Immature natural killer cell (primary cell): Measurements from ENCODE around the gene TUBGCP3. TPM values are rescaled to one million over a fixed set of nuclear protein-coding genes. Genes with fewer than 3 reads are reported as not detected.
"Not testable (repeated sequence)": the region's sequence is repeated elsewhere in the genome, so short reads cannot be mapped to it uniquely, and the experiment has no call there.

Source experiments
- DNase-seq, 3 donors: peaks; one replicate each; pipeline ENCODE4 v3.0.0; 2022; ENCODE audit warnings: mixed read lengths in 1 of 3
- H3K27ac Mint-ChIP-seq, 6 donors: one replicate each; pipeline ENCODE4 v1.8.0; 2020; ENCODE audit warnings: mixed read lengths in 6 of 6, mild to moderate bottlenecking in 5 of 6, inconsistent platforms in 4 of 6, moderate library complexity in 3 of 6
- H3K27me3 Mint-ChIP-seq, 3 donors: one replicate each; pipeline ENCODE4 v1.8.0; 2020 to 2021; ENCODE audit warnings: low read depth in 3 of 3, mild to moderate bottlenecking in 3 of 3, mixed read lengths in 3 of 3, moderate library complexity in 3 of 3, inconsistent platforms in 1 of 3
- H3K36me3 Mint-ChIP-seq, 3 donors: one replicate each; pipeline ENCODE4 v1.8.0; 2020; ENCODE audit warnings: mixed read lengths in 3 of 3, inconsistent platforms in 2 of 3, mild to moderate bottlenecking in 2 of 3
- H3K4me1 Mint-ChIP-seq, 2 donors: one replicate each; pipeline ENCODE4 v1.8.0; 2020; ENCODE audit warnings: inconsistent platforms in 2 of 2, mild to moderate bottlenecking in 2 of 2, mixed read lengths in 2 of 2, moderate library complexity in 1 of 2
- H3K4me3 Mint-ChIP-seq, 5 donors: one replicate each; pipeline ENCODE4 v1.8.0; 2020; ENCODE audit warnings: mild to moderate bottlenecking in 5 of 5, mixed read lengths in 5 of 5, inconsistent platforms in 3 of 5, moderate library complexity in 3 of 5
- H3K9me3 Mint-ChIP-seq, 6 donors: one replicate each; pipeline ENCODE4 v1.8.0; 2020; ENCODE audit warnings: mild to moderate bottlenecking in 6 of 6, mixed read lengths in 6 of 6, inconsistent platforms in 4 of 6, moderate library complexity in 3 of 6
- polyA plus RNA-seq, 3 donors: library from polyadenylated mRNA; unstranded; fragments of 300-500 nt; fragmentation: Illumina TruSeq; gene quantifications; one replicate each; pipeline ENCODE4 v1.2.3, GENCODE V29; 2021

The TUBGCP3 gene, protein sequence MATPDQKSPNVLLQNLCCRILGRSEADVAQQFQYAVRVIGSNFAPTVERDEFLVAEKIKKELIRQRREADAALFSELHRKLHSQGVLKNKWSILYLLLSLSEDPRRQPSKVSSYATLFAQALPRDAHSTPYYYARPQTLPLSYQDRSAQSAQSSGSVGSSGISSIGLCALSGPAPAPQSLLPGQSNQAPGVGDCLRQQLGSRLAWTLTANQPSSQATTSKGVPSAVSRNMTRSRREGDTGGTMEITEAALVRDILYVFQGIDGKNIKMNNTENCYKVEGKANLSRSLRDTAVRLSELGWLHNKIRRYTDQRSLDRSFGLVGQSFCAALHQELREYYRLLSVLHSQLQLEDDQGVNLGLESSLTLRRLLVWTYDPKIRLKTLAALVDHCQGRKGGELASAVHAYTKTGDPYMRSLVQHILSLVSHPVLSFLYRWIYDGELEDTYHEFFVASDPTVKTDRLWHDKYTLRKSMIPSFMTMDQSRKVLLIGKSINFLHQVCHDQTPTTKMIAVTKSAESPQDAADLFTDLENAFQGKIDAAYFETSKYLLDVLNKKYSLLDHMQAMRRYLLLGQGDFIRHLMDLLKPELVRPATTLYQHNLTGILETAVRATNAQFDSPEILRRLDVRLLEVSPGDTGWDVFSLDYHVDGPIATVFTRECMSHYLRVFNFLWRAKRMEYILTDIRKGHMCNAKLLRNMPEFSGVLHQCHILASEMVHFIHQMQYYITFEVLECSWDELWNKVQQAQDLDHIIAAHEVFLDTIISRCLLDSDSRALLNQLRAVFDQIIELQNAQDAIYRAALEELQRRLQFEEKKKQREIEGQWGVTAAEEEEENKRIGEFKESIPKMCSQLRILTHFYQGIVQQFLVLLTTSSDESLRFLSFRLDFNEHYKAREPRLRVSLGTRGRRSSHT
- 10 to 100 TPM; 12.3 to 20.5 (median 18.3) TPM for polyA plus RNA-seq

DNA sequence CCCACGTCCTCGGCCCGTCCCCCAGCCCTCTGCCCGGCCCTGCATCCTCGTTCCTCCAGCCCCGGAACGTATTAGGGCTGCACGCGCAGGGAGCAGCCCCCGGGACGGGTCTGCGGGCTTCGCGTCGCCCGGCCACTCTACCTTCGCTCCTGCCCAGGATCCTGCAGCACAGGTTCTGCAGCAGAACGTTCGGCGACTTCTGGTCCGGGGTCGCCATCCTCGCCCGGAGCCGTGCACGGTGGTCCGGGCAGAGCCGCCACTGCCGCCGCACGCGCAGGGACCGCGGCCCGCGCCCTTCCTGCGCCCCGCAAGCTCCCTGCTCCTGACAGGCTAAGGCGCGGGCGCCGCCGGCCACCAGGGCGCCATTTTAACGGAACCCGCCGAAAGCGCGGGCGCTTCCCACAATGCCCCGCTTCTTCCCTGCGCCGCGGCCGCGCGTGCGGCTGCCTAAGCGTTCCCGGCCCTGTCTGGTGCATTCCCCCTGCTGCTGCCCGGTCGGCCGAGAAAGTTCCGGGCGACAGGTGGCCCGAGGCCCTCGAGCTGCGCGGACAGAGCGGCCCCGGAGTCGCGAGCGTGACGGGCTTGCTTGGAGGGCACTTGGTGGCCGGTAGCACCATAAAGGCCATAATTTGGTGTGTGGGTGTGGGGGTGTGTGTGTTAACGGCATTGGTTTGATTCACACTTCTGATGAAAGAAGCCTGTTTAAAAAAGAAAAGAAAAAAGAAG lies at the start of gene TUBGCP3:
TUBGCP3 (minus strand) TSS at position 390 of the 726 bp plus-strand sequence; CDS start at position 217, 173 bp downstream.
- Mint-ChIP-seq H3K4me3 (peak within 1 kb of the TSS; percentile 92 to 95 (median 94)), H3K27ac (peak within 1 kb of the TSS; percentile 70 to 94 (median 92)), H3K36me3 (no peaks in the 10 kb centered on the region), H3K4me1 (peaks cover 29 to 47% of the 10 kb centered on the region in 2 donors), H3K27me3 (peaks cover 0 to 12% (median 5%) of the 10 kb centered on the region in 3 donors), H3K9me3 (no peaks in the 10 kb centered on the region)
- peak; percentile 77 to 79 (median 77) for DNase-seq

DNA sequence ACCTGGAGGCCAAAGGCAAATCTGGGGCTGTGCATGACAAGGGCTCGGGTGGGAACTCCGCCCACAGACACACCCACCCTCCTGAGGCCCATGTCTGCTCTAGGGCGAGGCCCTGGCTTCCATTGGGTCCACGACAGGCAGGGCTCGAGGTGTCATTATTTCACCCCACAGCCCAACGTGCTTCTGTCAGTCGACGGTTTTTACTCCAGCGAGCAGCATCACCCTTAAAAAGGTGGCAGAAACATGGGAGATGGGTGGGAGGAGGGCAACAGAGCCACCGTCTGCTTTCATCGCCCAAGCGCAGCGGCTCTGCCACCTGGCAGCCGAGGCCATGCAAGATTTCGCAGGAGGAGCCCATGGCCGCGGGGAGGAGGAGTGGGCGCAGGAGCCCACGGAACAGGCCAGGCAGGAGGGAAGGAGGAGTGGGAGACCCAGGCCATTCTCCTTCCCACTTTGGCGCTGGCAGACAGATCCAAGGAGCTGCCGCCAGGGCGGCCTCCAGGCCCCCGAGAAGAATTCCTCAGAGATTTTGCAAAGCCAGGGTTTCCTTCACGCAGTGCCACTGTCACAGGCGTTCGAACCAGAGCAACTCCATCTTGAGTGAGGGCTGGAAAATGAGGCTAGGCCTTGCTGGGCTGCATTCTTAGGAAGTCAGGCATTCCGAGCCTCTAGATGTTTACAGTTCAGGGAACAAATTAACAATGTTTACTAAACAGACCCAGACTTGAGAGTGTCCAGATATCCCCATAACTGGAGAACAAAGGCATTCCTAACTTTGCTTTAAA lies 49.3 kb upstream of the TUBGCP3 start:
- no peaks in the 10 kb centered on the region for H3K9me3 Mint-ChIP-seq
- peaks cover 0 to 6% of the 10 kb centered on the region in 2 donors for H3K4me1 Mint-ChIP-seq
- H3K36me3 Mint-ChIP-seq: no peaks in the 10 kb centered on the region
- H3K27ac Mint-ChIP-seq: no peak overlapping the region
- H3K27me3 Mint-ChIP-seq: peaks cover 5 to 14% (median 7%) of the 10 kb centered on the region in 3 donors
- DNase-seq: no peak
- no peak overlapping the region for H3K4me3 Mint-ChIP-seq

DNA sequence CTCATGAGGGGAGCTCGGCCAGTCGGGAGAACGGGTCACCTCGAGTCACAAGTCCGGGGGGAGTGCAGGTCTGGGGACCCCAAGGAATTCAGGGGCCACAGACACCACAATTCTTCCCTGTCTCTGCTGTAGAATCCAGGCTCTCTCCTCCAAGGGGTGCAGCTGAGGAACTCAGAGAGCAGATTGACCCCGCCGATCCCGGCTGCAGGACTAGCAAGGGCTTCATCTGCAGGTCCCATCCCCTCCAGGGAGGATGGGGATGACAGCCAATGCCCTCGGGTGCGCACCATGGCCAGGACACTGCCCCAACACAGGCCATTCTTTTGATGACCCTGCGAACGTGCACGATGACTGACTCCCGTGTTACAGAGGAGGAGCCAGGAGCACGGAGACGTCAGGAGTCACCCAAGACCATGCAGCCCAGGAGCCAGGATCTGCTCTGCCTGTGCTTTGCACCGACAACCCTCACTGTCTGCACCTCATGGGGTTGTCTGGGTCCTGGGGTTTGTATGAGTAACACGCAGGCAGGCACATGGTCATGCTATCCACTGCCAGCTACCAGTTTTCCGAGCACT lies 48.5 kb upstream of the TUBGCP3 start:
- Mint-ChIP-seq H3K4me1 (peaks cover 0 to 6% of the 10 kb centered on the region in 2 donors), H3K27ac (no peak overlapping the region), H3K36me3 (no peaks in the 10 kb centered on the region), H3K27me3 (peaks cover 5 to 14% (median 7%) of the 10 kb centered on the region in 3 donors), H3K9me3 (no peaks in the 10 kb centered on the region), H3K4me3 (no peak overlapping the region)
- no peak for DNase-seq

- no peak overlapping the region for H3K4me3 Mint-ChIP-seq
These were observed 47.4 kb upstream of the TUBGCP3 start for GRCh38 chr13:112635323-112635722.

GRCh38 chr13:112634102-112634501 lies 46.1 kb upstream of the TUBGCP3 start:
- no peak overlapping the region for H3K27ac Mint-ChIP-seq
- no peaks in the 10 kb centered on the region for H3K9me3 Mint-ChIP-seq
- no peak for DNase-seq
- no peaks in the 10 kb centered on the region for H3K36me3 Mint-ChIP-seq
- peaks cover 0 to 12% (median 5%) of the 10 kb centered on the region in 3 donors for H3K27me3 Mint-ChIP-seq
- no peak overlapping the region for H3K4me3 Mint-ChIP-seq
- H3K4me1 Mint-ChIP-seq: no peaks in the 10 kb centered on the region

More at GRCh38 chr13:112635323-112635722, 47.4 kb upstream of the TUBGCP3 start:
- H3K36me3 Mint-ChIP-seq: no peaks in the 10 kb centered on the region
- peaks cover 5 to 14% (median 7%) of the 10 kb centered on the region in 3 donors for H3K27me3 Mint-ChIP-seq
- H3K27ac Mint-ChIP-seq: no peak overlapping the region
- peaks cover 0 to 4% of the 10 kb centered on the region in 2 donors for H3K4me1 Mint-ChIP-seq
- no peak for DNase-seq
- no peaks in the 10 kb centered on the region for H3K9me3 Mint-ChIP-seq

- H3K9me3 Mint-ChIP-seq, H3K4me3 Mint-ChIP-seq, H3K27ac Mint-ChIP-seq, H3K36me3 Mint-ChIP-seq, H3K27me3 Mint-ChIP-seq, DNase-seq, H3K4me1 Mint-ChIP-seq: not testable (repeated sequence)
These were observed 42.3 kb upstream of the TUBGCP3 start for GRCh38 chr13:112630226-112630625.

GRCh38 chr13:112629161-112629560 lies 41.2 kb upstream of the TUBGCP3 start:
- H3K36me3 Mint-ChIP-seq: no peaks in the 10 kb centered on the region
- no peak for DNase-seq
- H3K27me3 Mint-ChIP-seq: peaks cover 3 to 4% (median 3%) of the 10 kb centered on the region in 3 donors

DNA sequence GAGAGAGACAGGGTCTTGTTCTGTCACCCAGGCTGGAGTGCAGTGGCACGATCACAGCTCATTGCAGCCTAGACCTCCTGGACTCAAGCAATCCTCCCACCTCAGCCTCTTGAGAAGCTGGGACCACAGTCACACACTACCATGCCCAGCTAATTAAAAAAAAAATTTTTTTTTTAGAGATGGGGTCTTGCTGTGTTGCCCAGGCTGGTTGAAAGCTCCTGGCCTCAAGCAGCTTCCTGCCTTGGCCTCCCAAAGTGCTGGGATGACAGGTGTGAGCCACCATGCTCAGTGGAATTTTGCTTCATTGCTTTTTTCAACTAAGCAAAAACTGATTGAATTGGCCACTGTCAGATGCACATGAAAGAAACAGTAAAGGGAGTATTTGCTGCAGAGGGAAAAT lies 39.7 kb upstream of the TUBGCP3 start:
- H3K36me3 Mint-ChIP-seq, H3K27me3 Mint-ChIP-seq, H3K4me1 Mint-ChIP-seq, DNase-seq, H3K9me3 Mint-ChIP-seq, H3K27ac Mint-ChIP-seq, H3K4me3 Mint-ChIP-seq: not testable (repeated sequence)

More at GRCh38 chr13:112629161-112629560, 41.2 kb upstream of the TUBGCP3 start:
- Mint-ChIP-seq H3K4me1 (no peaks in the 10 kb centered on the region), H3K27ac (no peak overlapping the region), H3K4me3 (no peak overlapping the region), H3K9me3 (no peaks in the 10 kb centered on the region)

DNA sequence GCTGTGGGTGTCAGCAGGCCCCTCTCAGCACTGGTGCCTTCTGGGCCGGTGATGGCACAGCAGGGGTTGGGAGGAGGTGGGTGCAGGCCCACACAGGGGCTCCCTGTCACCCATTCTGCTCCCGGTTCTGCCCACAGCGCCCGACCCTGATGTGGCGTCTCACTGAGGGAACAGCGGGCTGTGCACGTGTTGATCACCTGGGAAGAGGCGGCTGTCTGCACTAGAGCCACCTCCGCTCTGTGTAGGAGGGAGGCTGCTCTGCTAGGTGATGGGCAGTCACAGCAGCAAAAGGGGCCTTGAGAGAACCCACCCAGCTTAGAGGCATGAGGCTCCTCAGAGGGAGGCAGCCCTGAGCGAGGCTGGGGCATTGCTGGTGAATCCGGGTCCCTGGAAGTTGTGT lies 39.2 kb upstream of the TUBGCP3 start:
- Mint-ChIP-seq H3K4me3 (no peak overlapping the region), H3K9me3 (no peaks in the 10 kb centered on the region), H3K36me3 (no peaks in the 10 kb centered on the region), H3K27me3 (peaks cover 5 to 6% (median 5%) of the 10 kb centered on the region in 3 donors), H3K4me1 (no peaks in the 10 kb centered on the region), H3K27ac (no peak overlapping the region)
- no peak for DNase-seq

- no peaks in the 10 kb centered on the region for H3K36me3 Mint-ChIP-seq
- no peaks in the 10 kb centered on the region for H3K4me1 Mint-ChIP-seq
- no peak overlapping the region for H3K4me3 Mint-ChIP-seq
- no peaks in the 10 kb centered on the region for H3K9me3 Mint-ChIP-seq
- H3K27me3 Mint-ChIP-seq: peaks cover 5 to 6% (median 5%) of the 10 kb centered on the region in 3 donors
- no peak overlapping the region for H3K27ac Mint-ChIP-seq
- no peak for DNase-seq
These were observed 38.8 kb upstream of the TUBGCP3 start for GRCh38 chr13:112626761-112627160.

GRCh38 chr13:112626124-112626523 lies 38.2 kb upstream of the TUBGCP3 start:
- Mint-ChIP-seq H3K27me3 (peaks cover 5 to 7% (median 6%) of the 10 kb centered on the region in 3 donors), H3K27ac (no peak overlapping the region)

GRCh38 chr13:112625698-112626097 lies 37.7 kb upstream of the TUBGCP3 start:
- Mint-ChIP-seq H3K27me3 (peaks cover 5 to 7% (median 6%) of the 10 kb centered on the region in 3 donors), H3K9me3 (no peaks in the 10 kb centered on the region), H3K36me3 (no peaks in the 10 kb centered on the region), H3K4me3 (no peak overlapping the region), H3K4me1 (no peaks in the 10 kb centered on the region), H3K27ac (no peak overlapping the region)
- DNase-seq: no peak

More at GRCh38 chr13:112626124-112626523, 38.2 kb upstream of the TUBGCP3 start:
- H3K9me3 Mint-ChIP-seq: no peaks in the 10 kb centered on the region
- no peak for DNase-seq
- no peaks in the 10 kb centered on the region for H3K4me1 Mint-ChIP-seq
- no peak overlapping the region for H3K4me3 Mint-ChIP-seq
- no peaks in the 10 kb centered on the region for H3K36me3 Mint-ChIP-seq
